Hepatic stellate cell (primary cell): ENCODE measurements around the gene LETM1.

Experiments
- DNase-seq: peaks from one replicate; pipeline ENCODE4 v3.0.0; 2011; ENCODE audit warnings: low spot score

LETM1 gene

GRCh38 chr4:1856071-1856942 is at the start of gene LETM1:
LETM1 (minus strand) TSS chr4:1856156; CDS start chr4:1855950, 206 bp downstream.
- peak; percentile 98 for DNase-seq

DNA sequence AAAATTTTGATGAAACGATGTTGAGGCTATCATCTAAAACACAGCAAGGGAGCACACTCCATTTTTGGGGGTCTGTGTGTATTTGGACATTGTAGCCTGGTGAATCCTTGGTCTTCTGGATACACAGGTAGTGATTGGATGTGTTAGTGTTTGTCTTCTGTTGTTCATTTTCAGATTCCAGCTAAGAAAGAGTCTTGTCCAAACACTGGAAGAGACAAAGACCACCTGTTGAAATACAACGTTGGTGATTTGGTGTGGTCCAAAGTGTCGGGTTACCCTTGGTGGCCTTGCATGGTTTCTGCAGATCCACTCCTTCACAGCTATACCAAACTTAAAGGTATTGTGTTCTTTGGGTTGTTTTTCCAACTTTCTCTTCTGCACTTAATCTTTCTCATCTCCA is 48.1 kb upstream of the LETM1 start:
- DNase-seq = no peak

GRCh38 chr4:1903035-1903434 is 47.1 kb upstream of the LETM1 start:
- DNase-seq = no peak

GRCh38 chr4:1902243-1902642 is 46.3 kb upstream of the LETM1 start:
- DNase-seq = no peak

- no peak for DNase-seq
Measured at GRCh38 chr4:1901127-1901526, 45.2 kb upstream of the LETM1 start.

DNA sequence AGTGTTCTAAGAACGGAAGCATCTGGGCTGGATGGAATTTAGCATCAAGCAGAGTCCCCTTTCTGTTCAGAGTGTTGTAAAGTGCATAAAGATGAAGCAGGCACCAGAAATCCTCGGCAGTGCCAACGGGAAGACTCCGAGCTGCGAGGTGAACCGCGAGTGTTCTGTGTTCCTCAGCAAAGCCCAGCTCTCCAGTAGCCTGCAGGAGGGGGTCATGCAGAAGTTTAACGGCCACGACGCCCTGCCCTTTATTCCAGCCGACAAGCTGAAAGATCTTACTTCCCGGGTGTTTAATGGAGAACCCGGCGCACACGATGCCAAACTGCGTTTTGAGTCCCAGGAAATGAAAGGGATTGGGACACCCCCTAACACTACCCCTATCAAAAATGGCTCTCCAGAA is 44.7 kb upstream of the LETM1 start:
- DNase-seq = no peak

DNA sequence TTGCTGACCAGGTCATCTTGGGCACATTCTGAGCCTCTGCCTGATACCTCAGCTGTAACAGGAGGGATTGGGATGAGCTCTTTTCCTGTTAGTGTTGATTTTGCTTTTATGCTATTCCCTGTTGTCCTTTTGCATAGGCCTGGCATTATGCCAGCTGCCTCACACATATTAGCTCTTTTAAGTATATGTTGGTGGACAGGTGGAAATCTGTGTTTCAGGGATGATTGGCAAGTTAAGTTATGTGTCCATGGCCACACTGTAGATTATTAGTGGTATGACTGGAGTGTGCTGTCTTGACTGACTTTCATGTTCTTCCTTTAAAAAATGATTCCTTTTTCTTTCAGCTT is 44.1 kb upstream of the LETM1 start:
- DNase-seq = no peak

- DNase-seq = peak; percentile 89
Measured at GRCh38 chr4:1899149-1900086, 43.5 kb upstream of the LETM1 start.

DNA sequence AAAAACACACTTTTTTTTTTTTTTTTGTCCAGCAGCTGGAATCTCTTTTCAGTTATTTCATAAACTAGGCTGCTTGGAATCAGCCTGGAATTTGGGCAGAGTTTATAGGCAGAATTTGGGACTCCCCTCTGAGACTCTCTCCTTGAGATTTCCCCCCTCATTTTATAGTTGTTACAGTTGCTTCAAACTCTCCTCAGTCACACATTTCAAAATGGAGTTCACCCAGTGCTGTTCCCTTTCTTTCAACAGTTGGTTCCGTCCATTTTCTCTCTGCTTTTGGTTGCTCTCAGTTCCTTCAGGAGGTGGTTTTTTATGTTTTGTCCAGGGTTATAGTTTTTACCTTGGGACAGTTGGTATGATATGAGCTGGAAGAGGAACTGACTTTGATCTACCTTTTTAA is 42.7 kb upstream of the LETM1 start:
- DNase-seq = no peak

GRCh38 chr4:1898007-1898406 is 42.1 kb upstream of the LETM1 start:
- no peak for DNase-seq

DNA sequence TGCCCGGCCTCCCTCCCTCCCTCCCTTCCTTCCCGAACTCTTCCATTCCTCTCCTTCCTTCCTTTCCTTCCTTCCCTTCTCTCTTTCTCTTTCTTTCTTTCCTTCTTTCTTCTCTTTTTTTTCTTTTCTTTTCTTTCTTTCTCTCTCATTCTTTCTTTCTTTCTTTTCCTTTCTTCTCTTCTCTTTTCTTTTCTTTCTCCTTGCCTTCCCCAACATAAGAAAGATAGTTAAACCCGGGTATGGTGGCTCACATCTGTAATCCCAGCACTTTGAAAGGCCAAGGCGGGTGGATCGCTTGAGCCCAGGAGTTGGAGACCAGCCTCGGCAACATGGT is 40.7 kb upstream of the LETM1 start:
- DNase-seq = no peak

DNA sequence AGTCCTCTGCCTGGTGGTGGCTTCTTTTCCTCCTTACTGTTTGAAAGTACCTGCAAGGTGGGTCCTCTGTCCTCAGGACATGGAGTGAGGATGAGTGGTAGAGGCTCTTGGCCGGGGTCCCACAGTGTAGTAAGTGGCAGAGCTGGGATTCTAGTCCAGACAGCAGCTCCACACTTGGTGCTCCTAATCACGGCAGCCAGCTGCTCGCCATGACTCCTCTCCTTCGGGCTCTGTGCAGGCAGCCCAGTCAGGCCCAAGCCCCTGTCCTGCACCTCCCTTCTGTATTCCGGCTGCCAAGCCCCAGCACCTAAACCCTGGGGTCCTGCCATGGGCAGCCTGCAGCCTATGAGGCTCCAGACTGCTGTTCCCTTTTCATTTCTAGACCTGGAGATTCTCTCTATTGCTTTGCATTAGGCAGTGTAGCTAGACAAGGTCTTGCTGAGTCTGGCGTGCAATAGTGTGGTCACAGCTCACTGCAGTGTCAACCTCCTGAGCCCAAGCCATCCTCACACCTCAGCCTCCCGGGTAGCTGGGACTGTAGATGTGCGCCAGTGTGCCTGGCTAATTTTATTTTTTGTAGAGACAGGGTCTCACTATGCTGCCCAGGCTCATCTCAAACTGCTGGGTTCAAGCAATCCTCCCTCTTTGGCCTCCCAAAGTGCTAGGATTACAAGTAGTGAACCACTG is 40.2 kb upstream of the LETM1 start:
- no peak for DNase-seq

DNA sequence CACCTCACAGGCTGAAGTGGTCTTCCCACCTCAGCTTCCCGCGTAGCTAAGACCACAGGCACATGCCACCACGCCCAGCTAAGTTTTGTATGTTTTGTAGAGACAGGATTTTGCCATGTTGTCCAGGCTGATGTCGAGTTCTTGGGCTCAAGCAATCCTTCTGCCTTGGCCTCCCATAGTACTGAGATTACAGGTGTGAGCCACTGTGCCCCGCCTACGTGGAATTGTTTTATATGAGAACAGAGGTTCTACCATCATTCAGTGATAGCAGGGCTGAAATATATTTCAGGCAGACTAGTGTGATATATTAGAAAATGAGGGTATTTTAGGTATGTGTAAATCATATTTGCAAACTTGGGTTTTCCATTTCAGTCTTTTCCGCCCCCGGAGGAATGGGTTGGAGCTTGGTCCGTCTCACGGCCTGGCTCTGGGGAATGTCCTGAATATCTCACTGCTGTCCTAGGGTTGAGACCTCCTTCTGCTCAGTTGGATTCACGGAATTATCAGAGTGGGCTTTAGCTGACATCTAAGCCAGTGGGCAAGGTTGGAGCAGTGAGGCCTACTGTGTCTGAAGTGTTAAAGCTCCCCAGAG is 35.1 kb upstream of the LETM1 start:
- no peak for DNase-seq

DNA sequence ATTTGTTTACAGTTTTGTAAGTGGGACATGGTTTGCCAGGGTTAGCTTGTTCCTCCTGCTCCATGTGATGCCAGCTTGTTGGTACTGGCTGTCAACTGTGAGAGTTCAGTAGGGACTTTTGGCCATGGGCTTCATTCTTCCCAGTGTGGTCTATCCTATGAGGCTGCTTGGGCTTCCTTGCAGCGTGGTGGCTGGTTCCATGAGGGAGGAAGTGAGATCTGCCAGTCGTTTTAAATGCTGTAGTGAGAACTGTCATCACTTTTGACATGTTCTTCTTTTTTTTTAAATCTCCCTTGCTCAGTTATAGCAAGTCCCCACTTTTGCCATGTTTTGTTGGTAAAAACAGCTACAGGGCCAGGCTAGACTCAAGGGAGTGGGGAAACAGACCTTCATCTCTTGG is 31.1 kb upstream of the LETM1 start:
- DNase-seq = no peak

DNA sequence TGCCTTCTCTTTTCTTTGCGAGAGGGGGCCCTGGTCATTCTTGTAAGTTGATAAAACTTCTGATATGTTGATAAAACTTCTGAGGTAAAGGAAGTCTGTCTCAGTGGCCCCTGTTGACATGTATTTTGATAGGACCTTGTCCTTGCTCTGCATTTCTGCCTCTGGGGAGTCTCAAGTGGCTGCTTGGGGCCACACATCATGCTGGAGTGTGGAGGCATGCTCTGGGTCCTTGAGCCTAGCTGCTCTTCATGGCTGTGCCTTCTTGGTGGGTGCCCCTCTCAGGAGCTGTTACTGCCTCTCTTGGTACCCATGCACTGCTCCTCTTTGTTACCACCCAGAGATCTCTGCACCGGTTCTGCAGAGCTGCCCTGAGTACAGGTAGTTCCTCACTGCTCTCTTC is 29.5 kb upstream of the LETM1 start:
- no peak for DNase-seq

DNA sequence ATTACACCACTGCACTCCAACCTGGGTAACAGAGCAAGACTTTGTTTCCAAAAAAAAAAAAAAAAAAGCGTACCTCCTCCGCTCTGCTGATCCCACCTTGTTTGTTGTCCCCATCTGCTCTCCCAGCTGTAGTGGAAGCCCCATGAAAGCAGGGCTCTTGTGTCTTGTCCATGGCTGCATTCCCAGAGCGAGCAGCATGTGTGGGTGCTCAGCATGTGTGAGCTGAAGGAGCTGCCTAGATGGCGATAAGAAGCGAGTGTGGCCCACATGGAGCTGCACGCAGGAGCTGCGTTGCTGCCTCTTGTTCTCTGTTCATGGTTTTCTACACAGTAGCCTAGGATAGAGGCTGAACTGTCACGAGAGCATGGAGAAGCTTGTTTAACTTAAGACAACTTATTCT is 27.6 kb upstream of the LETM1 start:
- no peak for DNase-seq

GRCh38 chr4:1882850-1883271 is 26.9 kb upstream of the LETM1 start:
- no peak for DNase-seq

DNA sequence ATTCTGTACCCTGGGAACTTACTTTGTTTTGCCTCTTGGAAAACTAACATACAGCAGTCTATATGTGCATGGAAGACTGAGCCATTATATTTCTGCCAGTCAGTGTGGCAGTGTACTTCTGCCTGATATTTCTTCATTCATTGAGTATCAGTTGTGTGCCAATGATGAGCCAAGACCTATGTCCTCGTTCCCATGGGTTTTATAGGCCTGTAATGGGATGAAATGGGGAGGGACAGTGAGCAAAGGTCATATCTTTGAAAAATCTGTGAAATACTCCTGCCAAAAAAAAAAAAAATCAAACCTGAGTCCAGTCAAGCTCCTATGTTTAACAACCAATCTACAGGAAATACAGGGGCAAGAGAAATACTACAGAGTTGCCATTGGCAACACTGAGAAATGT is 24.4 kb upstream of the LETM1 start:
- DNase-seq = no peak

DNA sequence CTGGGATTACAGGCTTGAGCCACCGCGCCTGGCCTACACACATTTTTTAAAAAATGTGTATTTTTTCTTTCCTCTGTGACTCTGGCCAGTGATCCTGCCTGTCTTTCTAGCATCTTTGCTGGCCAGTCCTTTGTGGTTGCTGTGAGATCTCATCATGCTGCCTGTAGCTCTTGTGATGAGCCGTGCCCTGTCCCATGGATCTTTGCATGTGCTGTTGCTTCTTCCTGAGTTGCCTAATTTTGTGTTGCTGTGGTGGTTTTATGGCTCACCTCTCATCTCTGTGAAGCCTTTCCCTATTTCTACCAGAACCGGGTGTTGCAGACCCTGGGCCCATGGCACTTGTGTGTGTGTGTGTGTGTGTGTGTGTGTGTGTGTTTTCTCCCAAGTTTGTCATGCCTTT is 23.5 kb upstream of the LETM1 start:
- DNase-seq = no peak

GRCh38 chr4:1874201-1874600 is 18.2 kb upstream of the LETM1 start:
- no peak for DNase-seq

GRCh38 chr4:1873776-1874175 is 17.8 kb upstream of the LETM1 start:
- no peak for DNase-seq

DNA sequence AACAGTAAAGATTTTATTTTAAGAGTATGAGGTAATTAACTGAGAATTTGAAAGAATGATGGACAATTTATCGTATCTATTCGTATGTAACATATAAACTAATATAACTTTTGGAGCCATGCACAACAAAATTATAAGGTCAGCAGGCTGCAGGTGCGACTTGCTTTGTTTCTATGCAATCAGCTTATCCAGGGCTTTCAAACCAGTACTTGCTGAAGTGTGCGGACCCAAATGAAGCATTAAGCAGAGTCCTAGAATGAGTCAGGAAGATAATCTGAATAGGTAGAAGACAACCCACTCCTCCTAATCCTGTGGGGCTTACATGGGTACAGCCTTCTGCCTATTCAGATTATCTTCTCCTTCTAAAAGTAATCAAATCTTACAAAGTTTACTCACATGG is 17.3 kb upstream of the LETM1 start:
- no peak for DNase-seq
